NOMO-1 (cell line): ENCODE measurements around the gene LIN7A.
"Not testable (repeated sequence)": the region's sequence is repeated elsewhere in the genome, so short reads cannot be mapped to it uniquely, and the experiment has no call there.

Experiments used
- DNase-seq, 2 experiments: peaks; one replicate each; lab custom pipeline; 2025; ENCODE audit not compliant: unreplicated experiment in 2 of 2; lab: John Stamatoyannopoulos, UW

Gene LIN7A

GRCh38 chr12:80924437-80924836 is 13.3 kb downstream of the LIN7A start:
- no peak for DNase-seq

GRCh38 chr12:80920006-80920405 is 17.7 kb downstream of the LIN7A start:
- DNase-seq: no peak

GRCh38 chr12:80917651-80918050 is 20.1 kb downstream of the LIN7A start:
- DNase-seq: no peak

GRCh38 chr12:80912901-80913770 is 24.6 kb downstream of the LIN7A start:
- DNase-seq: no peak

GRCh38 chr12:80909370-80909769 is 28.4 kb downstream of the LIN7A start:
- no peak for DNase-seq

- DNase-seq: no peak
Measured at GRCh38 chr12:80902711-80903110, 35.0 kb downstream of the LIN7A start.

- DNase-seq: no peak
Measured at GRCh38 chr12:80901661-80902060, 36.1 kb downstream of the LIN7A start.

GRCh38 chr12:80895240-80895639 is 42.5 kb downstream of the LIN7A start:
- no peak for DNase-seq

- DNase-seq: no peak
Measured at GRCh38 chr12:80894179-80894578, 43.6 kb downstream of the LIN7A start.

GRCh38 chr12:80892597-80893445 is 44.9 kb downstream of the LIN7A start:
- no peak for DNase-seq

GRCh38 chr12:80884651-80885050 is 53.1 kb downstream of the LIN7A start:
- no peak for DNase-seq

GRCh38 chr12:80881106-80881505 is 56.6 kb downstream of the LIN7A start:
- DNase-seq: no peak

- not testable (repeated sequence) for DNase-seq
Measured at GRCh38 chr12:80878452-80878851, 59.3 kb downstream of the LIN7A start.

GRCh38 chr12:80877721-80878265 is 59.9 kb downstream of the LIN7A start:
- DNase-seq: no peak

GRCh38 chr12:80872053-80872452 is 65.7 kb downstream of the LIN7A start:
- no peak for DNase-seq

- no peak for DNase-seq
Measured at GRCh38 chr12:80869264-80869663, 68.5 kb downstream of the LIN7A start.

- no peak for DNase-seq
Measured at GRCh38 chr12:80868576-80868975, 69.2 kb downstream of the LIN7A start.

- no peak for DNase-seq
Measured at GRCh38 chr12:80867941-80868340, 69.8 kb downstream of the LIN7A start.

GRCh38 chr12:80864046-80864735 is 73.5 kb downstream of the LIN7A start:
- no peak for DNase-seq

- DNase-seq: no peak
Measured at GRCh38 chr12:80862531-80862930, 75.2 kb downstream of the LIN7A start.
